GM21526 (cell line): ENCODE data around the gene COIL.
"Not testable (repeated sequence)": the region's sequence is repeated elsewhere in the genome, so short reads cannot be mapped to it uniquely, and the experiment has no call there.

Source experiments
- ATAC-seq: cut with Tn5 transposase; IDR thresholded peaks from one replicate; pipeline ENCODE4 v1.9.1; 2021; ENCODE audit warnings: moderate library complexity; ENCODE audit not compliant: unreplicated experiment, low FRiP score

Gene COIL

GRCh38 chr17:56960596-56961538 is at the start of gene COIL:
TSS of gene COIL (minus strand) at chr17:56961050. CDS start at chr17:56961019, 31 bp downstream.
- peak; percentile 93 for ATAC-seq

- ATAC-seq, result no peak
Measured at GRCh38 chr17:57010487-57010886, 49.6 kb upstream of the COIL start.

- peak; percentile 64 for ATAC-seq
Measured at GRCh38 chr17:57009737-57010445, 49.0 kb upstream of the COIL start.

- no peak for ATAC-seq
Measured at GRCh38 chr17:57008958-57009357, 48.1 kb upstream of the COIL start.

GRCh38 chr17:57006040-57006439 is 45.2 kb upstream of the COIL start:
- ATAC-seq, result no peak

GRCh38 chr17:57004944-57005579 is 44.2 kb upstream of the COIL start:
- peak; percentile 81 for ATAC-seq

GRCh38 chr17:57002904-57003303 is 42.1 kb upstream of the COIL start:
- no peak for ATAC-seq

- no peak for ATAC-seq
Measured at GRCh38 chr17:57001541-57001940, 40.7 kb upstream of the COIL start.

- no peak for ATAC-seq
Measured at GRCh38 chr17:56997313-56997712, 36.5 kb upstream of the COIL start.

- ATAC-seq, result no peak
Measured at GRCh38 chr17:56995766-56996165, 34.9 kb upstream of the COIL start.

GRCh38 chr17:56994009-56994792 is 33.4 kb upstream of the COIL start:
- no peak for ATAC-seq

GRCh38 chr17:56992364-56992763 is 31.5 kb upstream of the COIL start:
- no peak for ATAC-seq

- no peak for ATAC-seq
Measured at GRCh38 chr17:56988901-56989572, 28.2 kb upstream of the COIL start.

GRCh38 chr17:56987283-56987834 is 26.5 kb upstream of the COIL start:
- ATAC-seq, result no peak

- no peak for ATAC-seq
Measured at GRCh38 chr17:56985371-56986162, 24.7 kb upstream of the COIL start.

GRCh38 chr17:56983366-56983765 is 22.5 kb upstream of the COIL start:
- ATAC-seq, result no peak

GRCh38 chr17:56982312-56982711 is 21.5 kb upstream of the COIL start:
- ATAC-seq, result no peak

GRCh38 chr17:56980526-56980925 is 19.7 kb upstream of the COIL start:
- ATAC-seq, result not testable (repeated sequence)

- no peak for ATAC-seq
Measured at GRCh38 chr17:56979091-56979480, 18.2 kb upstream of the COIL start.
